LNCaP clone FGC (cell line): ENCODE results near the gene DNAJB11.
A peak's percentile ranks its signal among the peaks of the same experiment; 100 is the strongest.

ENCODE experiments used
- DNase-seq: peaks from one replicate; pipeline ENCODE4 v3.0.0-alpha.2; 2011; ENCODE audit warnings: low read depth
- H3K4me3 ChIP-seq: 2 replicates; pipeline ENCODE4 v1.5.1; 2011; ENCODE audit warnings: mild to moderate bottlenecking, low read depth, low read length, control low read depth
- TF ChIP-seq, protein P1 (sequence below): IDR thresholded peaks from 2 replicates; pipeline ENCODE4 v1.5.1; 2012; ENCODE audit warnings: mild to moderate bottlenecking; ENCODE audit not compliant: control insufficient read depth, insufficient read depth; ENCODE audit errors: extremely low read depth

The DNAJB11 gene

GRCh38 chr3:186589121-186589520, 18.6 kb downstream of the DNAJB11 start:
- no peak for DNase-seq
- TF ChIP-seq, protein P1, sequence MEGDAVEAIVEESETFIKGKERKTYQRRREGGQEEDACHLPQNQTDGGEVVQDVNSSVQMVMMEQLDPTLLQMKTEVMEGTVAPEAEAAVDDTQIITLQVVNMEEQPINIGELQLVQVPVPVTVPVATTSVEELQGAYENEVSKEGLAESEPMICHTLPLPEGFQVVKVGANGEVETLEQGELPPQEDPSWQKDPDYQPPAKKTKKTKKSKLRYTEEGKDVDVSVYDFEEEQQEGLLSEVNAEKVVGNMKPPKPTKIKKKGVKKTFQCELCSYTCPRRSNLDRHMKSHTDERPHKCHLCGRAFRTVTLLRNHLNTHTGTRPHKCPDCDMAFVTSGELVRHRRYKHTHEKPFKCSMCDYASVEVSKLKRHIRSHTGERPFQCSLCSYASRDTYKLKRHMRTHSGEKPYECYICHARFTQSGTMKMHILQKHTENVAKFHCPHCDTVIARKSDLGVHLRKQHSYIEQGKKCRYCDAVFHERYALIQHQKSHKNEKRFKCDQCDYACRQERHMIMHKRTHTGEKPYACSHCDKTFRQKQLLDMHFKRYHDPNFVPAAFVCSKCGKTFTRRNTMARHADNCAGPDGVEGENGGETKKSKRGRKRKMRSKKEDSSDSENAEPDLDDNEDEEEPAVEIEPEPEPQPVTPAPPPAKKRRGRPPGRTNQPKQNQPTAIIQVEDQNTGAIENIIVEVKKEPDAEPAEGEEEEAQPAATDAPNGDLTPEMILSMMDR, result peak; percentile 40
- H3K4me3 ChIP-seq, result no peak overlapping the region

- DNase-seq, result no peak
- TF ChIP-seq, protein P1, result no peak
- no peak overlapping the region for H3K4me3 ChIP-seq
These were observed 19.5 kb downstream of the DNAJB11 start for GRCh38 chr3:186589856-186590579.

DNA sequence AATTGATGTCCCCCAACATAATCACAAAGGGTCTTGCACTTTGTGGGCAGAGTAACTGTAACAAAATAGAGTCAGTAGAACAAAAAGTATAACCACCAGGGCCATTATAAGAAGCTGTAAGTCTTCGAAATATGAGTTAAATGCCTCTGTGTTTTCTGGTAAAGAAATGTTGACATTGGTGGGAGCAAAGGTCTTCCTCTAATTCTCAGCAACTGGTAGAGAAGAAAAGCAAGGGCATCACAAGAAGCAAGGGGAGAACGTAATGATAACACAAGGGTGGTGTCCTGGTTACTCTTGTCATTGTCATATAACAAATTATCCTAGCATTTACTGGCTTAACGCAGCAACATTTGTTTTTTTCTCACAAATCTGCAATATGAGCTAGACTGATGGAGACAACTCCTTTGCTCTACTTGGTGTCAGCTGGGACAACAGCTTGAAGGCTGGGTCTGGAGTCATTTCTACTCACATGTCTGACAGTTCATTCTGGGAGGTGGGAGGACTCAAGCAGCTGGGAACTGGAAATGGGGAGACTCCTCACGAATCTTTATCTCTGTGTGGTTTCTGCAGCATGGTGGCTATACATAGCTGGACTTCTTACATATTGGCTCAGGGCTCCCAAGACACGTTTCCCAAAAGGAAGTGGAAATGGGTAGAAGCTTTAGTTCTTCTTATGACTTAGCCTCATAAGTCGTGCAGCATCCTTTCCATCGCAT, 20.2 kb downstream of the DNAJB11 start:
- TF ChIP-seq, protein P1, result no peak
- H3K4me3 ChIP-seq, result no peak overlapping the region
- no peak for DNase-seq

DNA sequence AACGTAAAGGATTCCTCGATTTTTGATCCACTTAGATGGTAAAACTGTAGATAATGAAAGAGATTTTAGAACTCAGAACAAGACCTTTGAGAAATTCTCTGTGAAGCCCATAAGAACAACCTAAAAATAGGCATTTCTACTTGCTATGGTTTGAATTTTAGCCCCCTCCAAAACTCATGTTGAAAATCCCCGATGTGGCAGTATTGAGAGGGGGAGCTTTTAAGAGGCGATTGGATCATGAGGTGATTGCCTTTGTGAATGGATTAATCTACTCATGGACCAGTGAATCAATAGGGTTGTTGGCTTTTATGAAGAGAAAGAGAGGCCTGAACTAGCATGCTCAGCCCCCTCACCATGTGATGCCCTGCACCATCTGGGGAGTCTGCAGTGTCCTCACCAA, 22.2 kb downstream of the DNAJB11 start:
- TF ChIP-seq, protein P1, result no peak
- H3K4me3 ChIP-seq, result no peak overlapping the region
- no peak for DNase-seq

GRCh38 chr3:186593862-186594261, 23.3 kb downstream of the DNAJB11 start:
- no peak overlapping the region for H3K4me3 ChIP-seq
- TF ChIP-seq, protein P1, result no peak
- DNase-seq, result no peak

GRCh38 chr3:186594591-186595113, 24.1 kb downstream of the DNAJB11 start:
- no peak for DNase-seq
- H3K4me3 ChIP-seq, result no peak overlapping the region
- TF ChIP-seq, protein P1, result no peak
